HG03432 (cell line): ENCODE results near the gene SMIM13.
A peak's percentile ranks its signal among the peaks of the same experiment; 100 is the strongest.
"Not testable (repeated sequence)": the region's sequence is repeated elsewhere in the genome, so short reads cannot be mapped to it uniquely, and the experiment has no call there.

Source experiments
- ATAC-seq: cut with Tn5 transposase; IDR thresholded peaks from one replicate; pipeline ENCODE4 v1.9.1; 2021; ENCODE audit warnings: mild to moderate bottlenecking, moderate library complexity; ENCODE audit not compliant: unreplicated experiment

SMIM13 gene

GRCh38 chr6:11083491-11083890 lies 10.1 kb upstream of the SMIM13 start:
- ATAC-seq, result no peak

- ATAC-seq, result peak; percentile 46
These were observed 9.7 kb upstream of the SMIM13 start for GRCh38 chr6:11083956-11084355.

- ATAC-seq, result no peak
These were observed 7.7 kb upstream of the SMIM13 start for GRCh38 chr6:11085758-11086435.

GRCh38 chr6:11087141-11087812 lies 6.4 kb upstream of the SMIM13 start:
- not testable (repeated sequence) for ATAC-seq

- no peak for ATAC-seq
These were observed 3.9 kb upstream of the SMIM13 start for GRCh38 chr6:11089695-11090094.

- ATAC-seq, result not testable (repeated sequence)
These were observed 2.5 kb upstream of the SMIM13 start for GRCh38 chr6:11091141-11091540.

GRCh38 chr6:11092668-11093375 lies 812 bp upstream of the SMIM13 start:
- peak; percentile 39 for ATAC-seq

- ATAC-seq, result peak; percentile 27
These were observed 333 bp upstream of the SMIM13 start for GRCh38 chr6:11093376-11093625.

- peak; percentile 33 for ATAC-seq
These were observed 797 bp downstream of the SMIM13 start for GRCh38 chr6:11094411-11094851.

GRCh38 chr6:11094941-11095340 lies 1.3 kb downstream of the SMIM13 start:
- no peak for ATAC-seq

GRCh38 chr6:11096109-11096508 lies 2.5 kb downstream of the SMIM13 start:
- no peak for ATAC-seq

GRCh38 chr6:11097476-11097875 lies 3.8 kb downstream of the SMIM13 start:
- no peak for ATAC-seq

- no peak for ATAC-seq
These were observed 4.4 kb downstream of the SMIM13 start for GRCh38 chr6:11098004-11098403.

- no peak for ATAC-seq
These were observed 7.8 kb downstream of the SMIM13 start for GRCh38 chr6:11101417-11101816.

- no peak for ATAC-seq
These were observed 9.4 kb downstream of the SMIM13 start for GRCh38 chr6:11103065-11103464.

GRCh38 chr6:11108726-11109125 lies 15.1 kb downstream of the SMIM13 start:
- no peak for ATAC-seq

GRCh38 chr6:11110921-11111768 lies 17.5 kb downstream of the SMIM13 start, which contains the start of gene ERVFRD-1:
TSS of gene ERVFRD-1 (minus strand) at chr6:11111725. CDS start at chr6:11105310, 6,415 bp downstream.
- ATAC-seq, result no peak

- ATAC-seq, result no peak
These were observed 18.3 kb downstream of the SMIM13 start for GRCh38 chr6:11111769-11112437.

- ATAC-seq, result no peak
These were observed 19.4 kb downstream of the SMIM13 start for GRCh38 chr6:11113038-11113437.

- peak; percentile 71 for ATAC-seq
These were observed 22.3 kb downstream of the SMIM13 start for GRCh38 chr6:11115808-11116536.
